ENCODE results near the gene ZKSCAN4.

The ZKSCAN4 gene

GRCh38 chr6:28207510-28208110, 44.5 kb downstream of the ZKSCAN4 start:
- peak in 1 of 2 experiments; percentile 12 for DNase-seq

- peak in 1 of 2 experiments; percentile 34 for DNase-seq
These were observed 45.0 kb downstream of the ZKSCAN4 start for GRCh38 chr6:28206928-28207509.

- DNase-seq, result no peak
These were observed 45.5 kb downstream of the ZKSCAN4 start for GRCh38 chr6:28206527-28206926.

- no peak for DNase-seq
These were observed 46.2 kb downstream of the ZKSCAN4 start for GRCh38 chr6:28205879-28206278.

GRCh38 chr6:28203201-28203600, 48.9 kb downstream of the ZKSCAN4 start:
- DNase-seq, result peak in 1 of 2 experiments; percentile 2

GRCh38 chr6:28200020-28200419, 52.0 kb downstream of the ZKSCAN4 start:
- no peak for DNase-seq
